T-cell (primary cell): ENCODE data around the gene TTC3. TPM values are rescaled to one million over a fixed set of nuclear protein-coding genes. Genes with fewer than 3 reads are reported as not detected.

Experiments used
- ATAC-seq, 4 experiments: fragments of 200-7000 bp in 3 of 4; fragments of 150-1000 bp in 1 of 4; cut with Tn5 transposase; replicated peaks in 1 of 4; 1 replicate in 3 of 4; 2 replicates in 1 of 4; pipeline ENCODE4 v1.10.0; 2021; ENCODE audit warnings: moderate library complexity in 3 of 4, mild to moderate bottlenecking in 2 of 4, moderate number of reproducible peaks in 1 of 4
- CTCF ChIA-PET, 2 donors: fragments of 300-600 bp; sonication (Branson Sonifier 250); formaldehyde crosslinking; loops; one replicate each; lab custom pipeline; 2022; ENCODE audit warnings: antibody characterized with exemption in 2 of 2; lab: Charles Lee
- POLR2A ChIA-PET, 2 donors: fragments of 300-600 bp; sonication (Branson Sonifier 250); formaldehyde crosslinking; loops; one replicate each; lab custom pipeline; 2022; ENCODE audit warnings: antibody characterized with exemption in 2 of 2; lab: Charles Lee
- DNase-seq, 35 experiments: peaks; one replicate each; pipeline versions ENCODE4 v3.0.0 to v3.0.0-alpha.2; 2013 to 2023
- H3K27ac ChIP-seq: one replicate; pipeline ENCODE4 v1.5.1; 2013; ENCODE audit warnings: low read length
- H3K27me3 ChIP-seq, 2 experiments: replicated peaks in 1 of 2; 1 replicate in 1 of 2; 2 replicates in 1 of 2; pipeline versions ENCODE4 v1.6.1 to v1.7.0; 2013; ENCODE audit warnings: low read length in 1 of 2, mixed read lengths in 1 of 2; ENCODE audit not compliant: control insufficient read depth in 2 of 2, insufficient read depth in 2 of 2; ENCODE audit errors: extremely low read depth in 1 of 2
- H3K36me3 ChIP-seq, 2 donors: 1 replicate in 1 of 2; 2 replicates in 1 of 2; pipeline versions ENCODE4 v1.6.1 to v1.7.0; 2013; ENCODE audit warnings: low read length in 1 of 2; ENCODE audit not compliant: control insufficient read depth in 2 of 2, insufficient read depth in 1 of 2; ENCODE audit errors: extremely low read depth in 1 of 2
- H3K4me1 ChIP-seq, 2 experiments: 1 replicate in 1 of 2; 2 replicates in 1 of 2; pipeline versions ENCODE4 v1.6.1 to v1.7.0; 2013; ENCODE audit warnings: low read length in 2 of 2, mixed read lengths in 1 of 2; ENCODE audit not compliant: insufficient read depth in 2 of 2, control insufficient read depth in 1 of 2; ENCODE audit errors: extremely low read depth in 1 of 2
- H3K4me3 ChIP-seq, 2 donors: 1 replicate in 1 of 2; 2 replicates in 1 of 2; pipeline versions ENCODE4 v1.5.1 to v1.7.0; 2013; ENCODE audit warnings: mild to moderate bottlenecking in 2 of 2, low read length in 1 of 2, moderate library complexity in 1 of 2; ENCODE audit not compliant: control insufficient read depth in 1 of 2; ENCODE audit errors: extremely low read depth in 1 of 2
- H3K9me3 ChIP-seq: 2 replicates; pipeline ENCODE4 v1.7.0; 2013
- H3K27ac Mint-ChIP-seq, 2 donors: one replicate each; pipeline ENCODE4 v1.8.0; 2020 to 2021; ENCODE audit warnings: mild to moderate bottlenecking in 2 of 2, mixed read lengths in 2 of 2
- H3K27me3 Mint-ChIP-seq, 2 donors: one replicate each; pipeline ENCODE4 v1.8.0; 2021 to 2022; ENCODE audit warnings: mixed read lengths in 2 of 2
- H3K36me3 Mint-ChIP-seq: one replicate; pipeline ENCODE4 v1.8.0; 2021; ENCODE audit warnings: mixed read lengths
- H3K4me1 Mint-ChIP-seq, 3 donors: one replicate each; pipeline ENCODE4 v1.8.0; 2020 to 2022; ENCODE audit warnings: mixed read lengths in 3 of 3, mild to moderate bottlenecking in 1 of 3
- H3K4me3 Mint-ChIP-seq, 3 donors: one replicate each; pipeline ENCODE4 v1.8.0; 2020 to 2022; ENCODE audit warnings: mild to moderate bottlenecking in 3 of 3, mixed read lengths in 3 of 3, moderate library complexity in 3 of 3
- H3K9me3 Mint-ChIP-seq, 3 donors: one replicate each; pipeline ENCODE4 v1.8.0; 2020 to 2022; ENCODE audit warnings: mixed read lengths in 3 of 3
- WGBS: methylation state at CpG from one replicate; pipeline ENCODE4 v1.1.5; 2013; ENCODE audit warnings: missing lambda C conversion rate; ENCODE audit not compliant: insufficient coverage; 5-methylcytosine and 5-hydroxymethylcytosine counted together
- total RNA-seq, 35 experiments: library from RNA in 6 of 35; stranded (reverse) in 6 of 35; fragments of 120-200 nt in 1 of 35; gene quantifications; one replicate each; pipeline versions ENCODE4 v1.2.1 to v1.2.4 and lab custom pipeline; 2013 to 2026

TTC3 gene
- total RNA-seq, 5 donors from 2014 or later (not counting 1 experiment from before 2014, with no cell fraction given), result 125 to 153 (median 139) TPM

DNA sequence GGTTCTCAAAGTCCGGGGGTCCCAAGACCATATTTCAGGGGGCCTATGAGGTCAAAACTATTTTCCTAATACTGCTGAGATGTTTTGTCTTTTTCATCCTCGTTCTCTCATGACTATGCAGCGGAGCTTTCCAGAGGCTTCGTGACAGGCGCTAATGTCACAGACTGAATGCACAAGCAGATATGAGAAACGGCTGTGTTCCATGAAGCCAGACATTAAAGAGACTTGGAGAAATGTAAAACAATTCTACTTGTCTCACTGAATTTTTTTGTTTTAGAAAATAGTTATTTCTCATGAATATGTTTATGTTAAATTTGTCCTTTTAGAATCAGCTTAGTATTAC, 10.5 kb upstream of the TTC3 start:
- Mint-ChIP-seq H3K4me3 (no peak overlapping the region), H3K27ac (no peak overlapping the region), H3K36me3 (peaks cover 12% of the 10 kb centered on the region), H3K27me3 (no peaks in the 10 kb centered on the region), H3K9me3 (no peaks in the 10 kb centered on the region), H3K4me1 (no peaks in the 10 kb centered on the region)
- no peaks in the 10 kb centered on the region for H3K9me3 ChIP-seq
- no peaks in the 10 kb centered on the region for H3K4me1 ChIP-seq
- ATAC-seq (no peak), DNase-seq (no peak)
- H3K27ac ChIP-seq, result no peak overlapping the region
- H3K27me3 ChIP-seq, result no peaks in the 10 kb centered on the region
- H3K4me3 ChIP-seq, result no peak overlapping the region
- POLR2A ChIA-PET, result no interaction called here
- 100% methylated on average over 2 of the region's 6 CpGs for WGBS
- H3K36me3 ChIP-seq, result peaks cover 0 to 2% of the 10 kb centered on the region in 2 donors
- CTCF ChIA-PET, result no interaction called here

DNA sequence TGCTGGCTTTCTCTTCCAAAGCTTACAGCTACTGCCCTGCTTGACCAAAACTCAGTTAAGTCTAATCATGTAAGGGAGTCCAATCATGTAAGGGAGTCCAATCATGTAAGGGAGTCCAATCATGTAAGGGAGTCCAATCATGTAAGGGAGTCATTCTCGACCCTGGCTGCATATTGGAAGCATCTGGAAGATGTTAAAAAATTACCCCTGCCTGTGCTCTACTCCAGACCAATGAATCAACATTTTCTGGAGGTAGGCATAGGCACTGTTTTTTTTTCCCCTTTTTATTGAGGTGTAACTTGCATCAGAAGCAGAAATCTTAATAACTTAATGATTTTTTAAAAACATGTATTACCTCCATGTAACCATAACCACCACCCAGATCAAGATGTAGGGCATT, 9.6 kb upstream of the TTC3 start:
- H3K9me3 Mint-ChIP-seq, result no peaks in the 10 kb centered on the region
- POLR2A ChIA-PET, result no interaction called here

DNA sequence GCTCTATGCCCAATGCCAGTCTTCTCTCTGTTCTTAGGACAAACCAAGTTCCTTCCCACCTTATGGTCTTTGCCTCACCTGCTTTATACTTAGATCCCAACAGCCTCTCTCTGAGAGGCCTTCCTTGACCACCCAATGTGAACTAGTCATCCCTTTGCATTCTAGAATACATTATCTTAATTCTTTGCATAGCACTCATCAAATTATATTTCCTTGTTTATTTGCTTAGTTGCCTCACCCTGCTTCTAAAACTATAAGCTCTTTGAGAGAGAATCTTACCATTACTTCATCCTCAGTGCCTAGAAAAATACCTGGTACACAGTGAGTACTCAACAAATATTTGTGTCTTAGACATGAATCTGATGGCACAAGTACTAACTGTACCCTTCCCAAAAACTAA, 8.2 kb upstream of the TTC3 start:
- H3K36me3 Mint-ChIP-seq, result peaks cover 22% of the 10 kb centered on the region
- H3K27ac Mint-ChIP-seq, result no peak overlapping the region
- ChIA-PET CTCF (no interaction called here), POLR2A (no interaction called here)
- DNase-seq (no peak), ATAC-seq (no peak)
- H3K4me3 Mint-ChIP-seq, result no peak overlapping the region
- H3K27me3 Mint-ChIP-seq, result no peaks in the 10 kb centered on the region
- H3K9me3 ChIP-seq, result no peaks in the 10 kb centered on the region
- H3K27me3 ChIP-seq, result no peaks in the 10 kb centered on the region
- H3K36me3 ChIP-seq, result peaks cover 0 to 2% of the 10 kb centered on the region in 2 donors
- H3K4me1 ChIP-seq, result no peaks in the 10 kb centered on the region
- peaks cover 0 to 1% (median under 1%) of the 10 kb centered on the region in 3 donors for H3K4me1 Mint-ChIP-seq
- no peaks in the 10 kb centered on the region for H3K9me3 Mint-ChIP-seq
- no peak overlapping the region for H3K4me3 ChIP-seq
- H3K27ac ChIP-seq, result no peak overlapping the region

More for the DNA sequence above, 9.6 kb upstream of the TTC3 start:
- DNase-seq (no peak), ATAC-seq (no peak)
- WGBS, result no CpG with 5 or more reads among the region's 1 CpG
- Mint-ChIP-seq H3K4me3 (no peak overlapping the region), H3K36me3 (peaks cover 15% of the 10 kb centered on the region), H3K4me1 (no peaks in the 10 kb centered on the region), H3K27ac (no peak overlapping the region), H3K27me3 (no peaks in the 10 kb centered on the region)
- CTCF ChIA-PET, result no interaction called here
- no peak overlapping the region for H3K4me3 ChIP-seq
- no peaks in the 10 kb centered on the region for H3K4me1 ChIP-seq
- H3K27me3 ChIP-seq, result no peaks in the 10 kb centered on the region
- no peaks in the 10 kb centered on the region for H3K9me3 ChIP-seq
- H3K36me3 ChIP-seq, result peaks cover 0 to 2% of the 10 kb centered on the region in 2 donors
- H3K27ac ChIP-seq, result no peak overlapping the region

DNA sequence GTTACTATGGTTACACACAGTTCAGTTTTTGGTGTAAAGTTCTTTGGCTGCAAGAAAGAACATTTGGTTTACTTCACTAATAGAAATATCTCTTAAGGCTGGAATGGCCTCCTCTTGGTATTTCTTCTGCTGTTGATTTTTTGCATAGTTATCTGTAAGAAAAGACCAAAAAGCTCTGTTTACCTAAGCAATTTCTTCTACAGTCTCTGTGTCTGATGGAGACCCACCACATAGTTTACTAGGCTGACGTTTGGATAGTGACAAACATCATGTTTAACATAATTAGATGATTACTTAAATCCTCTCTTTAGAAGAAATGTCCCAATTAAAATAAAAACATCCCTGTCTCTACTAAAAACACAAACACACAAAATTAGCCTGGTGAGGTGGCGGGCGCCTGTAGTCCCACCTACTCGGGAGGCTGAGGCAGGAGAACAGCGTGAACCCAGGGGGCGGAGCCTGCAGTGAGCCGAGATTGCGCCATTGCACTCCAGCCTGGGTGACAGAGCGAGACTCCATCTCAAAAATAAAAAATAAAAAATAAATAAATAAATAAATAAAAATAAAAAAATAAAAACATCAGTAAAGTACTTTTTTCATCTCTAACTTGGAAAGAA, 7.4 kb upstream of the TTC3 start:
- no peaks in the 10 kb centered on the region for H3K27me3 Mint-ChIP-seq
- no peaks in the 10 kb centered on the region for H3K27me3 ChIP-seq
- H3K9me3 Mint-ChIP-seq, result no peaks in the 10 kb centered on the region
- H3K4me3 Mint-ChIP-seq, result no peak overlapping the region
- no peaks in the 10 kb centered on the region for H3K4me1 ChIP-seq
- CTCF ChIA-PET, result no interaction called here
- H3K9me3 ChIP-seq, result no peaks in the 10 kb centered on the region
- peaks cover 3 to 7% (median 6%) of the 10 kb centered on the region in 3 donors for H3K4me1 Mint-ChIP-seq
- POLR2A ChIA-PET, result no interaction called here
- H3K36me3 ChIP-seq, result peaks cover 0 to 2% of the 10 kb centered on the region in 2 donors
- ATAC-seq (no peak), DNase-seq (no peak)
- WGBS, result 96% methylated on average over 4 of the region's 9 CpGs
- no peak overlapping the region for H3K4me3 ChIP-seq
- no peak overlapping the region for H3K27ac ChIP-seq
- H3K36me3 Mint-ChIP-seq, result peaks cover 25% of the 10 kb centered on the region
- no peak overlapping the region for H3K27ac Mint-ChIP-seq

DNA sequence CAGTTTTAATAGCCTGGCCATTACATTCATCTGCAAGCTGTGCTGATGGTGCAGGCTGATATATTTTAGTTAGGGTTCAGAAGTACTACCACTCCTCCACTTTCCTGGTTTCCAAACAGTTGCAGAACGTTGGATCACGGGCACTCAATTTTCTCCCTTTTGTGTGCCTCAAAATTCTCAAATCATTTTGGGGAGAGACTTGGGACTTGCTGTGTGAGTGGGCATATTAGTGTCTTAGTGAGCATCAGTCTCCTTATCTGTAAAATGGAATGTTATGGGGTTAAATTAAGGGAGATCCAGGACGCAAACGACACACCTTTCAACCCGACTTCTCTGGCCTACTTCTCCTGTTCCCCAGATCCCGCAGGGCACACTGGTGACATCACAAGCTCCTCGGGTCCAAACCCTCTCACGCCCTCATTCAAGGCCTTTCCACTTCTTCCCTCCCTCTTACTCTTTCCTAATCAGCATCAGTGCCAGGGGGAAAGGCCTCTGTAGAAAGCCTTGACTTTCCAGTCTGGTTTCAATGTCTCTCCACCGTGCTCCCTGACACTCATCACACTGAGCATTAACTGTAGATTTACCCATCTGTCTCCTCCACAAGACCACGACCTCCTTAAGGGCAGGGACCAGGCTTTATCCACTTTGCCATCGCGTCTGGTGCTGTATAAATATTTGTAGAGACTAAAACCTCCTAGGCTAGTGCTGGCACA, 1.3 kb upstream of the TTC3 start:
- Mint-ChIP-seq H3K27ac (peak overlapping the region; percentile 80 to 84), H3K36me3 (peaks cover 20% of the 10 kb centered on the region), H3K27me3 (no peaks in the 10 kb centered on the region), H3K4me1 (peaks cover 43 to 48% (median 45%) of the 10 kb centered on the region in 3 donors), H3K4me3 (peak overlapping the region; percentile 78 to 93 (median 85)), H3K9me3 (no peaks in the 10 kb centered on the region)
- WGBS, result 51% methylated on average over 5 of the region's 12 CpGs
- Histone ChIP-seq H3K4me3 (peak overlapping the region; percentile 68 to 78), H3K4me1 (peaks cover 19 to 22% of the 10 kb centered on the region in 2 experiments), H3K27ac (peak overlapping the region; percentile 91), H3K9me3 (no peaks in the 10 kb centered on the region), H3K27me3 (no peaks in the 10 kb centered on the region), H3K36me3 (no peaks in the 10 kb centered on the region)
- ATAC-seq (no peak), DNase-seq (peak in 1 of 35 experiments; percentile 5)
- CTCF ChIA-PET, result interaction anchor here in 1 of 2 donors (0.6 kb wide), 1 partner anchor 18 kb away, joined by 6 read pairs; no protein-coding TSS in a partner anchor
- POLR2A ChIA-PET, result no interaction called here

DNA sequence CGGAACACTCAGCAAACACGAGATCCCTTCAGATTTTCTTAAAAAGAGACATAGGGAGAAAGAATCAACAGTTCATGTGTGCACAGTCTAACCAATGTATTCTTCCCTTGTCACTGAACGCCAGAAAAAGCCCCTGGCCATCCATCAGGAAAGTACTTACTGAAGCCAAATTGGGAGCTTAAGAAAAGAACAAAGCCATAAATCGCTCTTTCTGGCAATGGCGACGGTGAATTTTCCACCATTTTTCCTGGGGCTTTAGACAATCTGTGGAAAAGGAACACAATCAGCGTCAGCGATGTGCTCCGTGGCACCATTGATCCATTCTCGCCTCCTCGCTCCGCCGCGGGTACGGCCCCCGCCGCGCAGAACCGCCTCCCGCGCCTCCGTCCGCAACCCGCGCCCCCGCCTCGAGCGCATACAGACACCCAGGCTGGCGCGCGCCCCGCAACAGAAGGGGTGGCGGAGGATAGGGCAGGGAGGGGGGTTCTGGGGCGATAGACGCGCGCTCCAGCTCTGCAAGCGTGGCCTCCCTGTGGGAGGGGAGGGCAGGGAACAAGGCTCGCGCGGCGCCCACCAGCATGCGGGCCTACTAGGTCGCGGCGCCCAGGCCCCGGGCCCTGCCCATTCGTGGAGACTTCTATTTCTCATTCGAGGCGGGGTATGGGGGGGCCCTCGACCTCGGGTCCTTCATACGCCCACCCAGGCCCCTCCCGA, 623 bp upstream of the TTC3 start:
- CTCF ChIA-PET, result interaction anchor here in 1 of 2 donors (0.6 kb wide), 1 partner anchor 179 kb away, joined by 19 read pairs; no protein-coding TSS in a partner anchor
- POLR2A ChIA-PET, result no interaction called here
- Mint-ChIP-seq H3K4me3 (peak overlapping the region; percentile 78 to 93 (median 85)), H3K27ac (peak overlapping the region; percentile 84 to 88), H3K36me3 (peaks cover 19% of the 10 kb centered on the region), H3K4me1 (peaks cover 47 to 50% (median 48%) of the 10 kb centered on the region in 3 donors), H3K9me3 (no peaks in the 10 kb centered on the region), H3K27me3 (no peaks in the 10 kb centered on the region)
- H3K4me1 ChIP-seq, result peaks cover 19 to 22% of the 10 kb centered on the region in 2 experiments
- H3K9me3 ChIP-seq, result no peaks in the 10 kb centered on the region
- H3K36me3 ChIP-seq, result no peaks in the 10 kb centered on the region
- peak overlapping the region; percentile 68 to 78 for H3K4me3 ChIP-seq
- H3K27ac ChIP-seq, result peak overlapping the region; percentile 91
- no peaks in the 10 kb centered on the region for H3K27me3 ChIP-seq
- peak; percentile 48 to 59 (median 53) for ATAC-seq
- WGBS, result under 1% methylated on average over 38 of the region's 54 CpGs
- peak in 26 of 35 experiments; percentile 50 to 82 (median 70) for DNase-seq
